Measurements from ENCODE around the gene FCGR3A.

FCGR3A gene

DNA sequence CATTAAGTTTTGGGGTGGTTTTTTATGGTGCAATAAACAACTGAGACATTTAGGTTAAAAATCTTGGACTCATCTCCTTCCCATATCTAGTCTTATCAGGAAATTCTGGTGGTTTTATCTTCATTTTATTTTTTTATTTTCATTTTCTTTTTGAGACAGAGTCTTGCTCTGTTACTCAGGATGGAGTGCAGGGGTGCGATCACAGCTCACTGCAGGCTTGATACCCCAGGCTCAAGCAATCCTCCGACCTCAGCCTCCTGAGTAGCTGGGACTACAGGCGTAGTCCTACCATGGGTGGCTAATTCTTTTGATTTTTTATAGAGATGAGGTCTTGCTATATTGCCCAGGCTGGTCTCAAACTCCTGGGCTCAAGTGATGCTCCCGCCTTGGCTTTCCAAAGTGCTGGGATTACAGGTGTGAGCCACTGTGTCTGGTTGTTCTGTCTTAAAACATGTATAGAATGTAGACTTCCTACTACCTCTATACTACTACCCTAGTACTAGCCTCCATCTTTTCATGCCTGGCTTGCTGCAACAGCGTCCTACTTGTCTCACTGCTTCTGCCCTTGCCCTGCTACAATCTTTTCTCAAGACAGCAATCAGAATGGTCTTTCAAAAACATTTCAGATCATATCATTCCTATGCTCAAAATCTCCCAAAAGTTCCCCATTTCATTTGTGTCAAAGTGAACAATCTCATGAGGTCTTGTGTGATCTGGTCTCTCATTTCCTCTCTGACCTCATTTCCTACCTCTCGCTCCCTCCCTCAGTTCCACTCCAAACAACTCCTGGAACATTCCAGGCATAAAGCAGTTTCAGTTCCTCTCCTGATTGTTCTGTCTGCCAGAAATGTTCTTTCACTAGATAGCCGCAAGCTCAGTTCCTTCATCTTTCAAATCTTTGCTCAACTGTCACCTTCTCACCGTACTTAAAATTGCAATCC, 50.2 kb downstream of the FCGR3A start:
- no peak for DNase-seq

DNA sequence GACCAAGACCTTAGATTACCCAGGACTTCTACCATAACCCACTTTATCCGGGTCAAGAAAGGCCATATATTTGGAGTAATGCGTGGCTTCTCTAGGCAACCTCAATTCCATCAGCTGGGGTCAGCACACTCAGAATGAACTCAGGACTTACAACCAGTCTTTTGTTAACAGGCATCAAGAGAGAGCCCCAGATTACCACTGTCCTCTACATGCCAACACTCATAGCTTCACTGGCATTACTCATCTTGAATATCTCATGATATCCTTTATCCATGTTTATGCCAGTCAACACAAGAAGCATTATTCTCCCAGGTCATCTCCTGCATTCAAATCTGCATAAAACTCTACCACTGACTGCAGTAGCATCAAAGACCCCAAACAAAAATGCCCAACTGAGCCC, 51.0 kb downstream of the FCGR3A start:
- DNase-seq = no peak

GRCh38 chr1:161497961-161498360, 51.7 kb downstream of the FCGR3A start:
- no peak for DNase-seq

DNA sequence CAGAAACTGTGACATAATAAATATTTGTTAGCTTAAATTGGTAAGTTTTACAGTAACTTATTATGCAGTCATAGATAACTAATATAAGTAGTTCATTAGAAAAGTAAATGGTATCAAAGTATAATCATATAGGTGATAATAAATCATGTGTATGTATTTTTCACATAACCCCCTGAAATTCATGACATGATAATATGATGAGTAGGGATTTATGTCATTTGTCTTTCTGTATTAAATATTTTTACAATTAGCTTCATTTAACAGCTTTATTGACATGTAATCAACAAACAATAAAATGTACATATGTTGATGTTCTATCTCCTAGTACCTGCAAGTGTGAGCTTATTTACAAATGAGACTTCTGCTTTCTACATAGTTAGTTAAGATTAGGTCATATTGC, 54.1 kb downstream of the FCGR3A start:
- no peak for DNase-seq

DNA sequence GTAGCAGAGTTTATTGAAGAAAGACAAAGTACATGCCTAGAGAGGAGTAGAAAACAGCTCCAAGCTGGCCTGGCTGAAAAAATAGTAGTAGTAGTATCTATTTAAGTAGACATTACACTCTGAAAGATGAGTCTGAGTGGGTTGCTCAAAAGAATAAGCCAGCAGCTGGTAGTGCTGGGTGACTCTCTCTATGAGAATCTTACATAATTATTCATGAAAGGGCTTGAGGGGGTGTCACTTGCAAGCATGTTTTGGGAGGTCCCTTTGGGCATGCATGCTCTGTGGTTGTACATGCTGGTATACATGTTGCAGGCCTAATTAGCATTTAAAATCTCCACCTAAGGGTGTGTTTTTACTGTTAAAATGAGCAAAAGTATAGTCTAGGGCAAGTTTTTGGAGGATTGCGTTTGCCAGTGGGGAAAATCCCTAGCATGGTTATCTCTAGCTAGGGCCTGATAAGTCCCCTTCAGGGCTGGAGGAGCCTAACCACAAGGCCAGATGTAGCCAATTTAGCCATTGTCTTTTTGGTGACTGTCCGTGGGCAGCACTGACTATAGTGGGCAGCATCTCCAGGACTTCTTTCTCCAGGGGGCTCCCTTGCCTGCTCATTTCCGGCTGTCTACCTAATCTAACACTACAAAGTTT, 55.4 kb downstream of the FCGR3A start:
- no peak for DNase-seq

DNA sequence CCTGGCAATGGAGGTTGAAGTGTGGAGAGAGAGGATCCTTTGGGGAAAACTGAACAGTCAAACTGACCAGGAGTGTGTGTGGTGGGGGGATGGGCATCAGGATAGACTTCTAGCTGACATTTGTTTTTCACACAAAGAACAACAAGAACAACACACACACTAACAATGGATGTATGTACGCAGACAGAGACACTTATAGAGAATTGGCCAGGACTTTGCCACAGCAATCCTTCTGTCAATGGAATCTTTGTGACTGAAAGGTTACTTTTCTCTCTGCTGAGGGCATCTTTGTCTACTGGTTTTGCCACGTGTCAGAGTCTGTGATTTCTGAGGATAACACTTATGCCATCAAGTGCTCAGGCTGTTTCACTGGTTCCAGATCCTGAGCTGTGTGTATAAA, 56.8 kb downstream of the FCGR3A start:
- DNase-seq = no peak

Measured in stimulated activated CD4-positive, alpha-beta T cell treated with anti-CD3 and anti-CD28 coated beads, Interleukin-2, amount 100 ng/mL, for 48 hours (primary cell).